Tibial artery (tissue), 4 donors: ENCODE data around the gene MEIS3.

Source experiments
- DNase-seq, 2 donors: peaks; one replicate each; pipeline ENCODE4 v3.0.0-alpha.2; 2019
- H3K27ac ChIP-seq, 2 donors: fragments of 200-600 bp; sonication (generic) in 1 of 2; 1 replicate in 1 of 2; 2 replicates in 1 of 2; pipeline ENCODE4 v1.5.1; 2018 to 2019; ENCODE audit warnings: mild to moderate bottlenecking in 1 of 2
- H3K27me3 ChIP-seq, 2 donors: fragments of 200-600 bp; sonication (generic) in 1 of 2; one replicate each; pipeline versions ENCODE4 v1.5.1 to v1.6.0; 2016 to 2019
- H3K36me3 ChIP-seq, 3 donors: fragments of 200-600 bp; sonication (generic) in 2 of 3; one replicate each; pipeline ENCODE4 v1.5.1; 2016 to 2019; ENCODE audit warnings: mild to moderate bottlenecking in 2 of 3
- H3K4me1 ChIP-seq, 4 donors: fragments of 200-600 bp; sonication (generic) in 2 of 4; 1 replicate in 3 of 4; 2 replicates in 1 of 4; pipeline ENCODE4 v1.5.1; 2016 to 2019
- H3K4me3 ChIP-seq, 2 donors: fragments of 200-600 bp; sonication (generic) in 1 of 2; 1 replicate in 1 of 2; 2 replicates in 1 of 2; pipeline ENCODE4 v1.5.1; 2018 to 2019; ENCODE audit warnings: mild to moderate bottlenecking in 2 of 2
- H3K9me3 ChIP-seq, 3 donors: fragments of 200-600 bp; sonication (generic) in 1 of 3; one replicate each; pipeline ENCODE4 v1.5.1; 2016 to 2019
- intact Hi-C: fragments of 100-400 bp; cut with DNase I; formaldehyde crosslinking; loops from one replicate; pipeline ENCODE4 v1.15.0; 2023; ENCODE audit warnings: low total_unique reads
- TF ChIP-seq, protein P1 (sequence below), 2 experiments: fragments of 200-600 bp in 1 of 2; fragments of 450-650 bp in 1 of 2; IDR thresholded peaks; one replicate each; pipeline ENCODE4 v1.5.1; 2017 to 2019; ENCODE audit warnings: antibody characterized with exemption in 2 of 2, mild to moderate bottlenecking in 1 of 2, moderate library complexity in 1 of 2

MEIS3 gene

DNA sequence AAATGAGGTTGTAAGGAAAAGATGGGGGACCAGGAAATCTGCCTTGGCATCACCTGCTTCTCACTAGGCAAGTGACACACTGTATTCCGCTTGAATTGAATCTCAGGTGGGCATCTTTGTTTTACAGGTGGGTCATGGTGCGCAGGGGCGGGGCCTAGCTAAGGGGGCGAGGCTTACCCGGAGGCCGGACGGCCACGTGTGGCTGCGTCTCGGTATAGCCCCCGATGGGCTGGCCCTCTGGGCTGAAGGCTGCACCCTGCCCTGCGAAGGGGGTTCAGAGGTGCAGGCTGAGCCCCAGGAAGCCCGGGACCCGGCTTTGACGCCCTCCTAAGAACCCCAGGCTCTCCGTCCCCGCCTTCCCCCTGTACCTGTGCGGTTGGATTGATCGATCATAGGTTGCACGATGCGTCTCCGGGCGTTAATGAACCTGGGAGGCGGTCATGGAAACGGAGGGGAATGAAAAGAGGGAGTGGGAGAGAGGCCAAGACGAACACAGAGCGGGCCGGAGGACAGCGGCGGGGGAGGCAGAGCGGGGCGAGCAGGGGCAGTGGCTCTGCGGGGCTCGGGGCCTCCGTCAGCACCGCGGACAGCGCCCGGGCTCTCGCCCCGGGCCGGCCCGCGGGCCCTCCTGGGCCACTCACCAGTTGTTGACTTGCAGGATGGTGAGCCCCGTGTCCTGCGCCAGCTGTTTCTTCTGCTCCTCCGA is 12.5 kb downstream of the MEIS3 start:
- TF ChIP-seq, protein P1, sequence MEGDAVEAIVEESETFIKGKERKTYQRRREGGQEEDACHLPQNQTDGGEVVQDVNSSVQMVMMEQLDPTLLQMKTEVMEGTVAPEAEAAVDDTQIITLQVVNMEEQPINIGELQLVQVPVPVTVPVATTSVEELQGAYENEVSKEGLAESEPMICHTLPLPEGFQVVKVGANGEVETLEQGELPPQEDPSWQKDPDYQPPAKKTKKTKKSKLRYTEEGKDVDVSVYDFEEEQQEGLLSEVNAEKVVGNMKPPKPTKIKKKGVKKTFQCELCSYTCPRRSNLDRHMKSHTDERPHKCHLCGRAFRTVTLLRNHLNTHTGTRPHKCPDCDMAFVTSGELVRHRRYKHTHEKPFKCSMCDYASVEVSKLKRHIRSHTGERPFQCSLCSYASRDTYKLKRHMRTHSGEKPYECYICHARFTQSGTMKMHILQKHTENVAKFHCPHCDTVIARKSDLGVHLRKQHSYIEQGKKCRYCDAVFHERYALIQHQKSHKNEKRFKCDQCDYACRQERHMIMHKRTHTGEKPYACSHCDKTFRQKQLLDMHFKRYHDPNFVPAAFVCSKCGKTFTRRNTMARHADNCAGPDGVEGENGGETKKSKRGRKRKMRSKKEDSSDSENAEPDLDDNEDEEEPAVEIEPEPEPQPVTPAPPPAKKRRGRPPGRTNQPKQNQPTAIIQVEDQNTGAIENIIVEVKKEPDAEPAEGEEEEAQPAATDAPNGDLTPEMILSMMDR (IDR thresholded peaks at IDR 0.05) = no peak
- intact Hi-C loops = no loop called here
- no peaks in the 10 kb centered on the region for H3K9me3 ChIP-seq
- H3K27me3 ChIP-seq = peaks cover 0 to 58% of the 10 kb centered on the region in 2 donors
- H3K27ac ChIP-seq = no peak overlapping the region
- H3K4me1 ChIP-seq = no peaks in the 10 kb centered on the region
- no peak overlapping the region for H3K4me3 ChIP-seq
- H3K36me3 ChIP-seq = no peaks in the 10 kb centered on the region
- no peak for DNase-seq

DNA sequence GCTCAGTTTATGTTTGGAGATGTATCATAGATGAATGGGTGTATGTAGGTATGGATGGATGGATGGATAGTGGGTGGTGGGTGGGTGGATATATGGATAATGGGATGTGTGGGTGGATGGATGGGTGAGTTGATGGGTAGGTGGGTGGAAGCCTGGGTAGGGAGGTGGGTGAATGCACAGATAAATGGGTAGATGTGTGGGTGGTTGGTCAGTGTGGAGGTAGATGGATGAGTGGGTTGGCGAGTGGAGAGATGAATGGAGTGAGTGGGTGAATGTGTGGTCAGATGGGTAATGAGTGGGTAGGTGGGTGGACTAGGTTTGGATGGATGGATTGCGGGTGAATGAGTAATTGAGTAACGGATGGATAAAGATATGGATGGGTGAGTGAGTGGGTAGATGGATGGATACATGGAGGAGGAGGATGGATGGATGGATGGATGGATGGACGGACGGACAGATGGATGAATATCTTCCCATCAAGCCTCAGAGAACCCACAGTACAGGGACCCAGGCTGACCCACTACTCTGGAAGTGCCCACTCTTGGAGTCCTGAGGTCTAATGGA is 13.4 kb downstream of the MEIS3 start:
- no peak for DNase-seq

DNA sequence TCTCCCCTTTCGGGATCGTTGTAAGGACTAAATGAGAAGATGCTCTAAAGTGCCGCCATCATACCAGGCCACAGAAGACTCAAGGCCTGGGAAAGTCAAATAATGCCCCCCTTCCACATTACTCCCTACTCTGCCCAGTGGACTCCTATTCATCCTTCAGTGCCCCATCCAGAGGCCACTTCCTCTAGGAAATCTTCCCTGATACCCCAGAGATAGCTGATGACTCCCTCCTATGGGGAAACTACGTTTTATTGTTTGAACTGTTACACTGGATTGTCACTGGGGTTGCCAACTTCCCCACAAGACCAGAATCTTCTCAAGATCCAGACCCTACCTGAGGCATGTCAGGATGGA is 14.2 kb downstream of the MEIS3 start:
- intact Hi-C loops = no loop called here
- Histone ChIP-seq H3K4me3 (no peak overlapping the region), H3K27me3 (peaks cover 0 to 72% of the 10 kb centered on the region in 2 donors), H3K36me3 (no peaks in the 10 kb centered on the region), H3K4me1 (no peaks in the 10 kb centered on the region), H3K9me3 (no peaks in the 10 kb centered on the region), H3K27ac (no peak overlapping the region)
- TF ChIP-seq, protein P1 (IDR thresholded peaks at IDR 0.05) = no peak
- no peak for DNase-seq

More for the DNA sequence above, 13.4 kb downstream of the MEIS3 start:
- Histone ChIP-seq H3K4me3 (no peak overlapping the region), H3K9me3 (no peaks in the 10 kb centered on the region), H3K27ac (no peak overlapping the region), H3K27me3 (peaks cover 0 to 68% of the 10 kb centered on the region in 2 donors), H3K4me1 (no peaks in the 10 kb centered on the region), H3K36me3 (no peaks in the 10 kb centered on the region)
- TF ChIP-seq, protein P1 (IDR thresholded peaks at IDR 0.05) = no peak
- intact Hi-C loops = no loop called here

DNA sequence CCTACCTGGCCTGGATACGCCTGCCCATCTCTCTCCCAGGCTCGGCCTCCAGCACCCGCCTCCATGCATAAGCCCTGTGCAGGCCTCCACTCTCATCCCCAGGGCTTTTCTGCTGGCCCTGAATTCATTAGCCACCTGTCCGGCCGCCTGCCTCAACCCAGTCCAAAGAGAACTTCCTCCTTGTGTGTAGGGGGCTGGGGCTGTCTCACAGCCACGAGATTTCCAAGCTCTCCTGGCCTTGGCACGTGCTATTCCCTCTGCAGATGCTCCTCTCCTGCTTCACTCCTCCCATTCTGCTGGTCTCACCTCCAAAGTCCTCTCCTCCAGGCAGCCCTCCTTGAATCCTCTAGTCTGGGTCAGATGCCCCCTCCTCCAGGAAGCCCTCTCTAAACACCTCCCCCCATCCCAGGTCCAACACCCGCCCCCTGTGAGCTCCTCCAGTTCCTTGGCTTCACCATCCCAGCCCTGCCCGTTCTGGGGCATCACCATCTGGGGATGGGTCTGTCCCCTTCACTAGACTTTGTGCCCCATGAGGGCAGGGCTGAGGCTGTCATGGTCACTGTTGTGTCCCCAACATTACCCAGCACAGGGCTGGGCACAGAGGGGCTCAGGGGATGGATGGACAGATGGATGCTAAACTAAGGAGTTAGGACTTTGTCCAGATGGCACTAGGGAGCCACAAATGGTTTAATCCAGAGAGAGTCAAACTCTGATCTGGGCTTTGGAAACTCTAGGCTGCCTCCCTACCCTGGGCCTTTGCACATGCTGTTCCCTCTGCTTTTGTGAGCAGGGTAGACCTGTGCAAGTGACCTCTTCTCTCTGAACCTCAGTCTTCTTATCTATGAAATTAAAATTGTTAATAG is 14.8 kb downstream of the MEIS3 start:
- H3K27me3 ChIP-seq = peaks cover 0 to 76% of the 10 kb centered on the region in 2 donors
- H3K4me1 ChIP-seq = no peaks in the 10 kb centered on the region
- no peaks in the 10 kb centered on the region for H3K9me3 ChIP-seq
- TF ChIP-seq, protein P1 (IDR thresholded peaks at IDR 0.05) = no peak
- DNase-seq = no peak
- H3K36me3 ChIP-seq = no peaks in the 10 kb centered on the region
- no peak overlapping the region for H3K4me3 ChIP-seq
- no peak overlapping the region for H3K27ac ChIP-seq
- intact Hi-C loops = no loop called here

DNA sequence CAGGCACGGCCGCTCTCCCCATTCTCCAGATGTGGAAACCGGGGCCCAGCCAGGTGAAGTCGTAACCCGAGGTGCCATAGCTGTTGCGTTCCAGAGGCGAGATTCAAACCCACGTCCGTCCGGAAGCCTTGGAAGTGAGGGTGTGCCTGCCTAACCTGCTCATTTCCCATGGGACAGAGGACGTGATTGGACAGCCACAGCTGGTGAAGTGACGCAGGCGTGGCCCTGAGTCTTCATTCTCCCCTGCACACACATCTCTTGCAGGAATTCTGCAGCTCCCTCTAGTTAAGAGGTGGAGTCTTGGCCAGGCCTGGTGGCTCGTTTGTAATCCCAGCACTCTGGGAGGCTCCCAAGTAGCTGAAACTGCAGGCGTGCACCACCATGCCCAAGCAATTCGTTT is 16.8 kb downstream of the MEIS3 start:
- TF ChIP-seq, protein P1 (IDR thresholded peaks at IDR 0.05) = no peak
- no peak overlapping the region for H3K27ac ChIP-seq
- H3K4me3 ChIP-seq = no peak overlapping the region
- peaks cover 0 to 77% of the 10 kb centered on the region in 2 donors for H3K27me3 ChIP-seq
- intact Hi-C loops = no loop called here
- no peaks in the 10 kb centered on the region for H3K36me3 ChIP-seq
- no peak for DNase-seq
- no peaks in the 10 kb centered on the region for H3K4me1 ChIP-seq
- H3K9me3 ChIP-seq = no peaks in the 10 kb centered on the region
